ENCODE data around the gene MYCN.

- TF ChIP-seq CTCF (IDR thresholded peaks at IDR 0.05; ENCODE audit: insufficient read depth, low read length, poor library complexity, severe bottlenecking) (no peak), EZH2phosphoT487 (conservative IDR thresholded peaks at IDR 0.05; ENCODE audit: low read length) (no peak)
Observed at GRCh38 chr2:15990151-15991101, 50.1 kb downstream of the MYCN start.
